ENCODE data around the gene TNS2. TPM values are rescaled to one million over a fixed set of nuclear protein-coding genes. Genes with fewer than 3 reads are reported as not detected.
A peak's percentile ranks its signal among the peaks of the same experiment; 100 is the strongest.

TNS2 gene
- total and polyA plus RNA-seq, 9 of the 15 experiments (the other 6 are each of a cell fraction or from before 2014, with no cell fraction given): 0.28 to 3.1 (median 1.2) TPM; not detected in 1

DNA sequence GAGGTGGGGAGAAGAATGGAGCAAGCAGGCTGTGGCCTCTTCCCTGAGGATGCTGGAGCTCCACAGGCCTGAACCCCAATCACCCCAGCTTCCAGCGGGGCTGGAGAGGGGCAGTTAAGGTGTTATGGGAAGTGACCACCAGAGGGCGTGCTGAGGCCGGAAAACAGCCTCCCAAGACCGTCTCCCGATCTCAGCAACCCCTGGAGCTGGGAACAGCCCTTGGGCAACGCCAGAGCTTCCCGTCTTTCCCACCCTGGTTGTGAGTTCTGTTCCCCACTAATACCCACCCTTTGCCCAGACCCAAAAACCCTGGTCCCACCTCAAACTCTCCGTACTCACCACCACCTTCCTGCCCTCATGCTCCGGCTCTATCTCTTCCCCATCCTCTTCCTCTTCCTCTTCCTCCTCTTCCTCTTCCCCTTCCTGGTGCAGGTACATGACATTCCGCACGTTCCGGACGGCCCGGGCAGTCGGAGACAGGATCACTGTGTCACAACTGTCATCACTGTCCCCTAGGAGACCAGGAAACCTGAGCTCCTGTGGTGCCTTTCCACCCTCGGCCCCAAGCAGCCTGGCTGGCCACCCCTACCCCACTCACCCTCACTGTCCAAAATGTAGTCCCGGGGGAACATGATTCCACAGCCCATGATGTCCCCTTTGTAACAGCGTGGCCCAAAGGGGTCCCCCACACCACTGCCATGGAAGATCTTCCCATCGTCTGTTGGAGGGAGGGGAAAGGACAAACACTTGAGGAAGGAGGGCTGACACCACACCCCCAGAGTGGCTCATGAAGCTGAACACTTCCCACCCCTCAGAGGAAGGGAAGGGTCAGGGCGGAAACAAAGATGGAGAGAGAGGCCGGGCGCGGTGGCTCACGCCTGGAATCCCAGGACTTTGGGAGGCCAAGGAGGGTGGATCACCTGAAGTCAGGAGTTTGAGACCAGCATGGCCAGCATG lies 16.4 kb downstream of the TNS2 start (continued):
- TF ChIP-seq RBM14 (IDR thresholded peaks at IDR 0.05; ENCODE audit: borderline replicate concordance, insufficient read depth, low read depth, low read length) (no peak), JUND (IDR thresholded peaks at IDR 0.05; ENCODE audit: borderline replicate concordance, low read depth, low read length) (0 out of 2 replicates have a peak, but pooled peaks have one; percentile 47), JUND (tag; IDR thresholded peaks at IDR 0.05; ENCODE audit: borderline replicate concordance, low read depth, low read length) (no peak), HDAC1 (IDR thresholded peaks at IDR 0.05) (peak in 1 of 2 experiments; percentile 35; a peak in 1 of 4 replicates), ZBTB40 (IDR thresholded peaks at IDR 0.05) (peak; percentile 62; the same call in 1 of the 2 replicates), ZBTB40 (CRISPR knock-in tag; IDR thresholded peaks at IDR 0.05) (no peak), CXXC5 (CRISPR knock-in tag; IDR thresholded peaks at IDR 0.05) (0 out of 2 replicates have a peak, but pooled peaks have one; percentile 23), PYGO2 (tag; IDR thresholded peaks at IDR 0.05) (0 out of 2 replicates have a peak, but pooled peaks have one; percentile 36), ARID1B (IDR thresholded peaks at IDR 0.05) (peak; percentile 34; the same call in 1 of the 2 replicates), ZNF324 (CRISPR knock-in tag; IDR thresholded peaks at IDR 0.05) (no peak), DMBX1 (CRISPR knock-in tag; IDR thresholded peaks at IDR 0.05; ENCODE audit: borderline replicate concordance) (no peak), CC2D1A (IDR thresholded peaks at IDR 0.05) (peak; percentile 85), LEF1 (IDR thresholded peaks at IDR 0.05) (no peak), RUNX1 (IDR thresholded peaks at IDR 0.05; ENCODE audit: low read depth) (no peak), ZNF445 (CRISPR knock-in tag; IDR thresholded peaks at IDR 0.05; ENCODE audit: low read depth) (no peak)
